Fibroblast of lung (primary cell): ENCODE data around the gene SDF2L1. TPM values are rescaled to one million over a fixed set of nuclear protein-coding genes. Genes with fewer than 3 reads are reported as not detected.

Experiments used
- DNase-seq, 2 donors: peaks; one replicate each; pipeline versions ENCODE4 v3.0.0 to v3.0.0-alpha.2; 2010; ENCODE audit warnings: low read depth in 2 of 2
- H2AFZ ChIP-seq: 2 replicates; pipeline ENCODE4 v1.5.1; 2012; ENCODE audit warnings: low read length, control low read depth, inconsistent platforms
- H3K27ac ChIP-seq: 2 replicates; pipeline ENCODE4 v1.5.1; 2011; ENCODE audit warnings: low read length, control low read depth; ENCODE audit not compliant: insufficient read depth
- H3K27me3 ChIP-seq: 2 replicates; pipeline ENCODE4 v1.5.1; 2011; ENCODE audit warnings: mild to moderate bottlenecking, low read length; ENCODE audit not compliant: control insufficient read depth, insufficient read depth
- H3K36me3 ChIP-seq: 2 replicates; pipeline ENCODE4 v1.5.1; 2011; ENCODE audit warnings: low read length; ENCODE audit not compliant: control insufficient read depth, insufficient read depth
- H3K4me1 ChIP-seq: 2 replicates; pipeline ENCODE4 v1.5.1; 2011; ENCODE audit warnings: low read length; ENCODE audit not compliant: control insufficient read depth, insufficient read depth; ENCODE audit errors: extremely low read depth
- H3K4me2 ChIP-seq: 2 replicates; pipeline ENCODE4 v1.5.1; 2011; ENCODE audit warnings: low read length, control low read depth; ENCODE audit not compliant: insufficient read depth; ENCODE audit errors: extremely low read depth
- H3K4me3 ChIP-seq, 4 experiments: fragments of 200-600 bp in 1 of 4; sonication (generic) in 1 of 4; replicated peaks in 1 of 4; 2 replicates each; pipeline ENCODE4 v1.5.1; 2011 to 2016; ENCODE audit warnings: low read length in 4 of 4, low read depth in 3 of 4, mild to moderate bottlenecking in 3 of 4, control low read depth in 2 of 4, inconsistent platforms in 1 of 4, mixed read lengths in 1 of 4; ENCODE audit not compliant: insufficient read depth in 1 of 4; ENCODE audit errors: control extremely low read depth in 1 of 4
- H3K79me2 ChIP-seq: 2 replicates; pipeline ENCODE4 v1.5.1; 2012; ENCODE audit warnings: mild to moderate bottlenecking, low read length, inconsistent platforms; ENCODE audit not compliant: control insufficient read depth, insufficient read depth
- H3K9ac ChIP-seq: 2 replicates; pipeline ENCODE4 v1.5.1; 2011; ENCODE audit warnings: mild to moderate bottlenecking, low read length, control low read depth; ENCODE audit not compliant: insufficient read depth
- H3K9me3 ChIP-seq: 2 replicates; pipeline ENCODE4 v1.5.1; 2012; ENCODE audit warnings: low read depth, low read length; ENCODE audit not compliant: control insufficient read depth, insufficient read depth
- H4K20me1 ChIP-seq: 2 replicates; pipeline ENCODE4 v1.5.1; 2011; ENCODE audit warnings: low read length; ENCODE audit not compliant: control insufficient read depth, insufficient read depth; ENCODE audit errors: extremely low read depth
- CTCF ChIP-seq, 2 donors: IDR thresholded peaks in 1 of 2; conservative IDR thresholded peaks in 1 of 2; 1 replicate in 1 of 2; 2 replicates in 1 of 2; pipeline ENCODE4 v1.5.1; 2011 to 2012; ENCODE audit warnings: low read length in 2 of 2, control low read depth in 1 of 2, inconsistent platforms in 1 of 2, low read depth in 1 of 2, mild to moderate bottlenecking in 1 of 2
- EZH2 ChIP-seq: IDR thresholded peaks from 2 replicates; pipeline ENCODE4 v1.5.1; 2012; ENCODE audit warnings: low read length, control low read depth, mild to moderate bottlenecking; ENCODE audit errors: missing control alignments
- polyA minus RNA-seq: library from RNA; depleted of rRNA, polyadenylated mRNA; stranded (reverse); fragments of >200 nt; gene quantifications from 2 replicates; pipeline ENCODE4 v1.2.3, GENCODE V29; 2011; ENCODE audit warnings: low replicate concordance
- polyA plus RNA-seq, 2 donors: library from polyadenylated mRNA; depleted of rRNA in 1 of 2; stranded (reverse) in 1 of 2; unstranded in 1 of 2; fragments of >200 nt; gene quantifications; 2 replicates each; pipeline ENCODE4 v1.2.1, GENCODE V29; 2011 to 2012; ENCODE audit warnings: missing spikeins in 1 of 2
- total RNA-seq: library from RNA; depleted of rRNA; stranded (reverse); fragments of >200 nt; gene quantifications from 2 replicates; pipeline ENCODE4 v1.2.1, GENCODE V29; 2014

SDF2L1 gene
- total RNA-seq, result 13.2 and 14.6 TPM in 2 replicates
- polyA plus RNA-seq, result 12.0 and 17.2 TPM in 2 replicates
- 34.7 and 78.1 TPM in 2 replicates for polyA plus RNA-seq (2012)
- polyA minus RNA-seq, result 20.7 and 22.4 TPM in 2 replicates

DNA sequence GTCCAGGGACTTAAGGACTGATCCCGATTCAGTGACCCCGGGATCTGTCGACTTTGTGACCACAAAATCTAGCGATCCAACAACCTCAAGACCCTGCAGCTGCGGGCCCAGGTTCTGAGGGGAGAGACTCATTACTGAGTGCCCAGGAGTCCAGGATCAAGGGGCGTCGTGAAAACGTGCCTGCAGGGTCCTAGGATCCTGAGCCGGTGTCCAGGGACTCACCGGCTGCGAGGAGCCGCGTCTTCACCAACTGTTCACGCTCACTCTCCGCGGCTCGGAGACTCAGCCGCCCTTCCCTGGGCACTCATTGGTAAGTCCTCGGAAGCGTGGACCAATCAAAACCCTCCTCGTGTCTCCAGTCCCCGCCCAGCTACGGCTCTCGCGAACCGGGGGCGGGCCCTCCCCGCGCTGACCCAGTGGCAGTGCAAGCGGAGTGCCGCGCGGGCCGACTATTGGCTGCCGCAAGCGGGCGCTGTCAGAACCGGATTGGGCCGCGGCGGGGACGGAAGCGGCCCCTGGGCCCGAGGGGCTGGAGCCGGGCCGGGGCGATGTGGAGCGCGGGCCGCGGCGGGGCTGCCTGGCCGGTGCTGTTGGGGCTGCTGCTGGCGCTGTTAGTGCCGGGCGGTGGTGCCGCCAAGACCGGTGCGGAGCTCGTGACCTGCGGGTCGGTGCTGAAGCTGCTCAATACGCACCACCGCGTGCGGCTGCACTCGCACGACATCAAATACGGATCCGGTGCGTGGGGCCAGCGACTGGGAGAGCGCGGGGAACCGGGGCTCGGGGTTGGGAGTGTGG, at the start of gene SDF2L1:
SDF2L1 (plus strand) TSS at position 514 of the 795 bp plus-strand sequence; CDS start at position 549, 35 bp downstream.
- H3K79me2 ChIP-seq, result peaks cover 5% of the 10 kb centered on the region
- H3K9ac ChIP-seq, result peak within 1 kb of the TSS; percentile 86
- TF ChIP-seq EZH2 (no peak), CTCF (conservative IDR thresholded peaks at IDR 0.05 in 1 of 2, IDR thresholded peaks at IDR 0.05 in 1 of 2; ENCODE audit: low read depth in 1 of 2, low read length in 2 of 2) (no peak)
- peaks cover 6% of the 10 kb centered on the region for H3K4me1 ChIP-seq
- H3K9me3 ChIP-seq, result no peaks in the 10 kb centered on the region
- H3K27me3 ChIP-seq, result no peaks in the 10 kb centered on the region
- peaks cover 8% of the 10 kb centered on the region for H3K36me3 ChIP-seq
- H2AFZ ChIP-seq, result peak within 1 kb of the TSS; percentile 94
- H4K20me1 ChIP-seq, result no peaks in the 10 kb centered on the region
- DNase-seq, result peak; percentile 98 to 99
- peak within 1 kb of the TSS; percentile 82 for H3K27ac ChIP-seq
- H3K4me2 ChIP-seq, result peak within 1 kb of the TSS; percentile 100
- H3K4me3 ChIP-seq, result peak within 1 kb of the TSS; percentile 59 to 89 (median 76)

DNA sequence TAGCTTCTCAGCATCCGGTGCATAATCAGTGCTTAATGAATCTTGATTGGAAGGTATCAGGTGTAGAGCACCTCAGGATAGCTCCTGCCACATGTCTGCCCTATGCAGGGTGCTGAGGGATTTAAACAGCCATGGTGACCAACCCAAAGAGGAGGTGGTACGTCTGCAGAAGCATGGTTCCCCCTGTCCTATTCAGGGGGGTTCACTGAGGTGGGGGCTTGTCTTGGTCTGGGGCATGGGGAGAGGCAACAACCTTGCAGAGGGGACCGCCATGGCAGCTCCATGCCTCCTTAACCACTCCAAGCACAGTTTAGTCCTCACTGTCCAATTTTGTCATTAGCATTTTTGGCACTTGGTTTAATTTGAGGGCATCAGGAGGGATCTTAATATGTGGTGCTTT, 49.7 kb upstream of the SDF2L1 start:
- no peak overlapping the region for H3K9ac ChIP-seq
- H3K4me2 ChIP-seq, result no peak overlapping the region
- no peak overlapping the region for H2AFZ ChIP-seq
- H3K4me3 ChIP-seq, result no peak overlapping the region
- H3K27ac ChIP-seq, result no peak overlapping the region
- H3K9me3 ChIP-seq, result no peaks in the 10 kb centered on the region
- no peak for TF ChIP-seq CTCF (conservative IDR thresholded peaks at IDR 0.05 in 1 of 2, IDR thresholded peaks at IDR 0.05 in 1 of 2; ENCODE audit: low read depth in 1 of 2, low read length in 2 of 2)
- no peak for TF ChIP-seq EZH2
- no peaks in the 10 kb centered on the region for H3K4me1 ChIP-seq
- no peak for DNase-seq
- peaks cover 14% of the 10 kb centered on the region for H3K36me3 ChIP-seq
- peaks cover 90% of the 10 kb centered on the region for H3K79me2 ChIP-seq
- no peaks in the 10 kb centered on the region for H3K27me3 ChIP-seq
- peaks cover 1% of the 10 kb centered on the region for H4K20me1 ChIP-seq

- Histone ChIP-seq H3K9me3 (no peaks in the 10 kb centered on the region), H3K27me3 (no peaks in the 10 kb centered on the region), H3K9ac (no peak overlapping the region), H3K4me1 (no peaks in the 10 kb centered on the region), H2AFZ (no peak overlapping the region), H3K4me2 (no peak overlapping the region), H3K36me3 (peaks cover 14% of the 10 kb centered on the region), H3K79me2 (peaks cover 90% of the 10 kb centered on the region), H3K27ac (no peak overlapping the region), H3K4me3 (no peak overlapping the region), H4K20me1 (peaks cover 1% of the 10 kb centered on the region)
- peak in 1 of 2 donors; percentile 29 for TF ChIP-seq CTCF (conservative IDR thresholded peaks at IDR 0.05 in 1 of 2, IDR thresholded peaks at IDR 0.05 in 1 of 2; ENCODE audit: low read depth in 1 of 2, low read length in 2 of 2)
- no peak for TF ChIP-seq EZH2
- no peak for DNase-seq
Observed at GRCh38 chr22:21593406-21594232, 48.5 kb upstream of the SDF2L1 start.
